Fibroblast of villous mesenchyme (primary cell): ENCODE data around the gene FGF12. TPM values are rescaled to one million over a fixed set of nuclear protein-coding genes. Genes with fewer than 3 reads are reported as not detected.

ENCODE experiments used
- DNase-seq: peaks from one replicate; pipeline ENCODE4 v3.0.0-alpha.2; 2010; ENCODE audit warnings: low read depth
- H3K4me3 ChIP-seq: 2 replicates; pipeline ENCODE4 v1.5.1; 2011; ENCODE audit warnings: low read depth, mild to moderate bottlenecking, low read length
- CTCF ChIP-seq: IDR thresholded peaks from 2 replicates; pipeline ENCODE4 v1.5.1; 2012; ENCODE audit warnings: low read depth, mild to moderate bottlenecking, low read length; ENCODE audit not compliant: insufficient read depth
- total RNA-seq: library from RNA; depleted of rRNA; stranded (reverse); fragments of >200 nt; gene quantifications from 2 replicates; pipeline ENCODE4 v1.2.3, GENCODE V29; 2012

FGF12 gene
- total RNA-seq, 1 donor = under 0.01 TPM

DNA sequence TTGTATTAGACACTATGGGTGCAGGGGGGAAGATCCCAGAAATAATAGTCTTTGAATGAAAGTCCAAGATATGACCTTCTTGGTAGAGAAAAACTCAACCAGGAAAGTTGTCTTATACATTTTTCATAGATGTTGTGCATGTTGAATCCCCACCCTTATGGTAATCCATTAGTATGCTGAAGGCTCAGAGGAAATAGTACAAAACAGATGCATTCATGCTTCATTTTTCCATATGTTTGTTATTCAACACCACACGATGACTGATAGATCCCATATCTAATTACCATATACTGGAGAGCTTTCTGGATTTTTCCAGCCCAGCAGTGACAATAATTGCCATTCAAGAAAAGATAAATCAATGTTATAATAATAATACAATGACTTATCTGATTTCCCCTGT is 487.4 kb downstream of the FGF12 start:
- no peak overlapping the region for H3K4me3 ChIP-seq
- no peak for DNase-seq
- TF ChIP-seq CTCF = no peak

DNA sequence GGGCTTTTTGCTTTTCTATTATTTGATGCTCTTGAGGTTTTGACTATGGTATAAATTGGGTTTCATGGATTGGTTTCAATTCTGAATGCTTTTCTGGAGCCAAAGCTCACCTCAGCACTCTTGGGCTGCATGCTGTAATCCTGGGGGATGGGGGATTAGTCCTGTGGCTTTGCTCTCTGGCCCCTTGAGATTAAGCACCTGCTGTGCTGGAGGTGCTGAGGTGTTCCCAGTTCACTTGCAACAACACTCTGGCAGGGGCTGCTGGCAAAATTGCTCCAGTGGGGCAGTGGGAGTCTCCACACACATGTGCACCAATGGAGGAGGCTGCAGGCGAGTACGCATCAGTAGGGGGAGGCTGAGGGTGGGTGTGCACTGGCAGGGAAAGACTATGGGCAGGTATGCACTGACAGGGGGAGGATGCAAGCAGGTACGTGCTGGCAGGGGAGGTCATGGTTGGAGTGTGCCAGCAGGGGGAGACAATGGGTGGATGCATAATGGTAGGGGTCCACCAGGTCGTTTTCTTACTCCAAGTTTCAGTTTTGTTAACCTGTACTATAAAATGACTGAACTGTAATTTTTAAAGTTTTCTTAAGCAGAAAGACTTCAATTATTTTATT is 489.2 kb downstream of the FGF12 start:
- no peak for TF ChIP-seq CTCF
- DNase-seq = no peak
- H3K4me3 ChIP-seq = no peak overlapping the region

GRCh38 chr3:192229866-192230265 is 497.5 kb downstream of the FGF12 start:
- no peak for TF ChIP-seq CTCF
- no peak for DNase-seq
- H3K4me3 ChIP-seq = no peak overlapping the region

- H3K4me3 ChIP-seq = no peak overlapping the region
- no peak for TF ChIP-seq CTCF
- DNase-seq = no peak
Observed at GRCh38 chr3:192224634-192225155, 502.6 kb downstream of the FGF12 start.

DNA sequence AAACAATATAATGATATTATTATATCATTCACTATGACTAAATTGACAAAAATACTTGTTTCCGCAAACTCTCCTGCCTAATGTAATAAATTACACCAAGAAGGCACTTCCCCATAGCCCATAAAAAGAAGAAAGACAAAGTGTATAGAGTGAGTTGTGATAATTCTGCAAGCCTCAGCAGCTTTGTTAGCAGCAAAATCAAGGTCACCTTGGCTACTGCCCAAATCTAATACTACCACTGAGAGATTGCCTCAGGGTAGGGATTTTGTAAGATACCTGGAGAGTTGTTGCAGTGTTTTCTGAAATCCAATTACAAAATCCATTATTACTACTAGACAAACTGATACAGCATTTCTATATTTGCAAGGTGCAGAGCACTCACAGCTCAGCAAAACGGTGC is 503.5 kb downstream of the FGF12 start:
- H3K4me3 ChIP-seq = no peak overlapping the region
- DNase-seq = no peak
- TF ChIP-seq CTCF = no peak

DNA sequence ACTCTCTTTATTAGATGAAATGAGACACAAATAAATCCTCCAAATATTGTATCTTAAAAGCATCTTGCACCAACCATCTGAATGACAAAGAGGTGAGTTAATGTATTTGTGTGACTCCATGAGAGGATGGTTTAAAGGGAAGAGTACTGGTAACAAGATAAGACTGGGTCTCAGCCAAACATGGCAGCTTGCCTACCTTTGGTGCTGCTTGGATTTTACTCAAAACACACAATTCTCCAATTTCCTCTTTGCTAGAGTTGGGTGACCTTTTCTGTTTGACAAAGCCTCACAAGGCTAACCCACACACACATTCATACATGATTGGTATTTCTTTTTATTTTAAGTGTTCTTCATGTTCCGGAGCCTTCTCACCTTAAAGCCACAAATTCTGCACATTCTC is 506.4 kb downstream of the FGF12 start:
- no peak for TF ChIP-seq CTCF
- no peak overlapping the region for H3K4me3 ChIP-seq
- DNase-seq = no peak

- no peak for DNase-seq
- H3K4me3 ChIP-seq = no peak overlapping the region
- TF ChIP-seq CTCF = no peak
Observed at GRCh38 chr3:192219926-192220325, 507.4 kb downstream of the FGF12 start.
